ENCODE measurements around the gene FHDC1.

The FHDC1 gene, protein sequence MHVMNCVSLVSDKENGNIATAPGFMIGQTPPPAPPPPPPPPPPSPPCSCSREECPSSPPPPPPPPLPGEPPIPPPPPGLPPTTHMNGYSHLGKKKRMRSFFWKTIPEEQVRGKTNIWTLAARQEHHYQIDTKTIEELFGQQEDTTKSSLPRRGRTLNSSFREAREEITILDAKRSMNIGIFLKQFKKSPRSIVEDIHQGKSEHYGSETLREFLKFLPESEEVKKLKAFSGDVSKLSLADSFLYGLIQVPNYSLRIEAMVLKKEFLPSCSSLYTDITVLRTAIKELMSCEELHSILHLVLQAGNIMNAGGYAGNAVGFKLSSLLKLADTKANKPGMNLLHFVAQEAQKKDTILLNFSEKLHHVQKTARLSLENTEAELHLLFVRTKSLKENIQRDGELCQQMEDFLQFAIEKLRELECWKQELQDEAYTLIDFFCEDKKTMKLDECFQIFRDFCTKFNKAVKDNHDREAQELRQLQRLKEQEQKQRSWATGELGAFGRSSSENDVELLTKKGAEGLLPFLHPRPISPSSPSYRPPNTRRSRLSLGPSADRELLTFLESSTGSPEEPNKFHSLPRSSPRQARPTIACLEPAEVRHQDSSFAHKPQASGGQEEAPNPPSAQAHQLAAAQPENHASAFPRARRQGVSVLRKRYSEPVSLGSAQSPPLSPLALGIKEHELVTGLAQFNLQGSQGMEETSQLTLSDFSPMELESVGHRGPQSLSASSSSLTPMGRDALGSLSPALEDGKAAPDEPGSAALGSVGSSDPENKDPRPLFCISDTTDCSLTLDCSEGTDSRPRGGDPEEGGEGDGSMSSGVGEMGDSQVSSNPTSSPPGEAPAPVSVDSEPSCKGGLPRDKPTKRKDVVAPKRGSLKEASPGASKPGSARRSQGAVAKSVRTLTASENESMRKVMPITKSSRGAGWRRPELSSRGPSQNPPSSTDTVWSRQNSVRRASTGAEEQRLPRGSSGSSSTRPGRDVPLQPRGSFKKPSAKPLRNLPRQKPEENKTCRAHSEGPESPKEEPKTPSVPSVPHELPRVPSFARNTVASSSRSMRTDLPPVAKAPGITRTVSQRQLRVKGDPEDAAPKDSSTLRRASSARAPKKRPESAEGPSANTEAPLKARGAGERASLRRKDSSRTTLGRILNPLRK

DNA sequence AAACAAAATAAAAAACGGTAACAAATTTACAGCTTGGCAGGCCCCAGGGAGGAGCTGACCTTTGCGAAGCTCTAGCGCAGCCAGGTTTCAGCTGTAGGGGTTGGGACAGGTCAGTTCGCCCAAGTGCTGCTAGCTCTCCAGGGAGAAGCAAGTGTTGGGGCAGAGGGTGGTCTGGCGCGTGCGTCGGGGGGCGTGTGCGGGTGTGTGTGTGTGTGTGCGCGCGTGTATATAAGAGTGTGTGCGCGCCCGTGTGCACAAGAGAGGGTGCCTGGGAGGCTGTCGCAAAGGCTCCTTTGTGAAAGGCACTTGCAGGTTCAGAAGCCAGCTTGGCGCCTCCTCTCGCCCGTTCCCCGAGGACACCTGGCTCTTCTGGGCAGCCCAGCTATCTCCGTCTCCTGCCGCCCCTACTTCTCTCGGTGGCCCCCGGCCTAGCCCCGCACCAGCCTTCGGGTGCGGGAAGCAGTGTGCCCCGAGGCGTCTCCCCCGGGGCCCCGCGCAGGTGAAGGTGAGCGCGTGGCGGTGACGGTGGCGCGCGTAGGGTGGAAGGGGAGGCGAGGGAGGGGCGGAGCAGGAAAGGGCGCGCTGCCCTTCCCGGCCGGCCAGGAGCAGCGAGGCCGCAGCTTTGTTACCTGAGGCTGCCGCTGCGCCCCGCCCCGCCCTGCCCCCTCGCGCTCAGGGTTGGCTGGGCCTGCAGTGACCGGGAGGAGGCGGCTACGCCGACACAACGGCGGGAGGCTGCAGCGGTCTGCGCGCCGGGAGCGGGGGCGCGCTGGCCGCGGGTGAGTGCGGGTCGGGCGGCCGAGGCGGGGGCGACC lies at the start of gene FHDC1:
FHDC1 (plus strand) TSS at position 693 of the 815 bp plus-strand sequence. CDS start 6,735 bp downstream, outside the sequence.
- DNase-seq (ENCODE audit: low read depth): peak; percentile 11

DNA sequence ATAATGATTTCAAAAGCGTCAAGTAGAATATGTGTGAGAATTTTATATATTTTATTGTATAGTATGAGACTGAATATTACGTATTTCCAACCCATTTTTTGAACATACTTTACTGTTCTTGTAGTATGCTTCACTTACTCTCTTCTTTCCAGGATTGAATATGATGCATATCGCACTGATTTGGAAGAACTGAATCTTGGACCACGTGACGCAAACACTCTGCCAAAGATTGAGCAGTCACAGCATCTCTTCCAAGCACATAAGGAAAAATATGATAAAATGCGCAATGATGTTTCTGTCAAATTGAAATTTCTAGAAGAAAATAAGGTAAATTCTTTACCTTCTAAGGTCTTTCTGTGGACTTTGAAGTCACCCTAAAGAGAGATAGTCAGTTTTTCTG lies 48.1 kb upstream of the FHDC1 start:
- no peak for DNase-seq (ENCODE audit: low read depth)

DNA sequence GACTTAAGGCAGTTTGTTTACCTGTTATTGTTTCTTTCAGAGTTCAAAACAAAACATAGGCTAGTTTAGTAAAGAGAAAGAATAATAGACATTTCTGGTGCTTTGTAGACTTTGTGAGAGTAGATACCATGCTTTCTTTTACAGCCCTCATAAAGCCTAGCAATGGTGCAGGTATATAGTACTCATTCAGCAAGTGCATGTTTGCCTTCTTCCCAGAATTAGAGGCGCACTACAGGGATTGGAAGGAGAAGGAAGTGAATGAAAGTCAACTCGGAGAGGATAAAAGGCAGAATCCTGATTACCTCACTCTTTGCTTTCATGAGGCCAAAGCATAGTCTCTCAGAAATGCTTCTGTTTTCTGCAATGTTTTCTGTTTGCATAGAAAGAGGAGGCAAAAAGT lies 43.1 kb upstream of the FHDC1 start:
- no peak for DNase-seq (ENCODE audit: low read depth)

DNA sequence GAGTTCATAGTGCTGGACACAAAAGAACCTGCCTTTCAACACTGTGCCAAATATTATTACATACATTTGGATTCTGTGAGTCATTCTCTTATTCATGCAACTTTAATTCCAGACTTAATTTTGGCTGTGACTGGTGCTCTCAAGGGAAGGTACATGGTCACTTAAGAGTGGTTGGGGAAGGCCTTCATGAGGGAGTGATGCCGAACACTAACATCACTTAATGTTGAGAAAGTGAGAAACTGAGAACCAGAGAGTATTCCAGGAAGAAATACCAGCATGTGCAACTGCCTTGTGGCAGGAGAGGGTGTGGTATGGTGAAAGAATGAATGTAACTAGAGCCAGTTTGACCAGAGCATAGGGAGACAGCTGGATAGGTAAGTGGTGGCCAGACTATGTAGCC lies 41.5 kb upstream of the FHDC1 start:
- peak; percentile 68 for DNase-seq (ENCODE audit: low read depth)

DNA sequence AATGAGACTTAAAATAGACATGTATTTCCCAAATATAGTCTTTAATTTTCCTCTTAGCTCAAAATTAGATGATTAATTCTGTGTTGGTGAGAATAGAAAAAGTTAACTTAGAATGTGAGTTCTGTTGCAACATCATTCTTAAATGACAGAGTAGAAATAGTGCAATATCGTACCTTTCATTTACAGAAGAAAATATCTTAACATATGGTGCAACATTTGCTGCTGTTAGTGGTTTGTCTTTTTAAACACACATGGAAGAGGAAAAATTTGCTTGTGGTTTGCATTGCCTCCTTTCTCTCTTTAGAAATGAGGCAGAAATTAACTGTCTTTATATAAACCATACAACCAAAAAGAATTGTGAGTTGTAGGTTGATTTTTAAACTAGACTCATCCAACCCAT lies 39.3 kb upstream of the FHDC1 start:
- DNase-seq (ENCODE audit: low read depth): peak; percentile 76

DNA sequence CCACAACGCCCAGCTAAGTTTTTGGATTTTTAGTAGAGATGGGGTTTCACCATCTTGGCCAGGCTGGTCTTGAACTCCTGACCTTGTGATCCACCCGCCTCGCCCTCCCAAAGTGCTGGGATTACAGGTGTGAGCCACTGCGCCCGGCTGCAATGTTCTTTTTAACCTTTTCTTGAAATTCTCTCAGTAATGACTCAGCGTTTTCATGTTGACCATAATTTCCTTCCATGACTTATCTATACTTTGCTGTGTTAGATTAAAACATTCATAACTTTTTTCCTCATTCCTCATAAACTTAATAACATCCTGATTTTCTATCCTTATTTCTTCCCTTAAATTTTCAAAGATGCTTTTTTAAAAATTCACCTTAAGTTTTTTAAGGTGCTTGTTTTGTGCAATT lies 38.0 kb upstream of the FHDC1 start:
- peak; percentile 4 for DNase-seq (ENCODE audit: low read depth)

DNA sequence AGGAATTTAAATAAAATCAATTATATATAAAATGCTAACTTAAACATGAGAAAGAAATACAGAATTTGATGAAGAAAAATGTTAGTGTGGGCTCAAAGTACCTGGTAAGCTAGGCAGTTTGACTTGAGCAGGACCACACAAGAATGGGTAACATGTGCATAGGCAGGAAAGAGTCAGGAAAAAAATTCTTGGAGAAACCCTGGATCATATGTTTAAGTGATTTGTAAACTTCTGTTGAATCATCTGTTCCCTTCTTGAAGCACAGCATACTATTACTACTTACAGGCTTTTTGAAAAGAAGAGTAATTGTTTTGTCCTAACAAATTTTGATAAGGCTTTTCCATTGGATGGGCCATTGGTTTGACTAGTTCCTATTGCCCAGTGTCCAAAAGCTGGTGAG lies 37.5 kb upstream of the FHDC1 start:
- peak; percentile 5 for DNase-seq (ENCODE audit: low read depth)

DNA sequence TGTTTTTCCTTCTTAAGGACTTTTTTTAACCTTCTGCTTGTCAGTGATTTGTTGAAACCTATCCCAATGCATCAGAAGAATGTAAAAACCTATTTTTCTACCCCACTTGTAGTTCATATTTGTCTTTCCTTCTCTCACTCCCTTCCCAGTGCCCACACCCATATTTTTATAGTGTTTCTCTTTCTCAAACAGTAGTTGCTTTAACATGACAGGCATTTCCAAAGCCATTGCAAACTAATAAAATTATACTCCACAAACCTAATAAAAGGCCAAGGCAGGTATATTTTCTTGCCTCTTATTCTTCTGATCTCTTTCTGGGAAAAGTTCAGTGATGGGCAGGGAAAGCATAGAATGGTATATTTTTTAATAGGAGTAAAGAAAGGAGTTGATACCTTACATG lies 35.7 kb upstream of the FHDC1 start:
- DNase-seq (ENCODE audit: low read depth): no peak

- DNase-seq (ENCODE audit: low read depth): no peak
Observed at GRCh38 chr4:152901205-152901604, 34.9 kb upstream of the FHDC1 start.

DNA sequence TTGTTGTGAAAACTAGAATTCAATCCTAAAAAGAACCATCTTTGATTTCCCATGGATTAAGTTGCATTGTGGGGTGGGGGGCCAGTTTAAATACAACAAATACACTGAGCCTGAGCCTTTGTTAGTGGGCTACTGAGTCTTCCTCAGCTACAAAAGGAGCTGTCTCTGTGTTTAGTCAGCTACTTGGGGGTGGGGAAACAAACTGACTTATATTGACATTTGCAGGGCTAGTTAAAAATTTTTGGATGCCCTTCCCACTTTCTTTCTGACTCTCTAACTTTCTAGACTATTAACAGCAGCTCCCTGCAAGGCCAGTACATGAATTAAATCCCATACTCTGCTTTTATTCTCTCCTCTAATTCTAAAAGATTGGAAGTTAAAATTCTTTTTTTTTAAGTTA lies 32.5 kb upstream of the FHDC1 start:
- no peak for DNase-seq (ENCODE audit: low read depth)

GRCh38 chr4:152909901-152910300 lies 26.2 kb upstream of the FHDC1 start:
- DNase-seq (ENCODE audit: low read depth): no peak

- DNase-seq (ENCODE audit: low read depth): no peak
Observed at GRCh38 chr4:152910521-152910920, 25.6 kb upstream of the FHDC1 start.

DNA sequence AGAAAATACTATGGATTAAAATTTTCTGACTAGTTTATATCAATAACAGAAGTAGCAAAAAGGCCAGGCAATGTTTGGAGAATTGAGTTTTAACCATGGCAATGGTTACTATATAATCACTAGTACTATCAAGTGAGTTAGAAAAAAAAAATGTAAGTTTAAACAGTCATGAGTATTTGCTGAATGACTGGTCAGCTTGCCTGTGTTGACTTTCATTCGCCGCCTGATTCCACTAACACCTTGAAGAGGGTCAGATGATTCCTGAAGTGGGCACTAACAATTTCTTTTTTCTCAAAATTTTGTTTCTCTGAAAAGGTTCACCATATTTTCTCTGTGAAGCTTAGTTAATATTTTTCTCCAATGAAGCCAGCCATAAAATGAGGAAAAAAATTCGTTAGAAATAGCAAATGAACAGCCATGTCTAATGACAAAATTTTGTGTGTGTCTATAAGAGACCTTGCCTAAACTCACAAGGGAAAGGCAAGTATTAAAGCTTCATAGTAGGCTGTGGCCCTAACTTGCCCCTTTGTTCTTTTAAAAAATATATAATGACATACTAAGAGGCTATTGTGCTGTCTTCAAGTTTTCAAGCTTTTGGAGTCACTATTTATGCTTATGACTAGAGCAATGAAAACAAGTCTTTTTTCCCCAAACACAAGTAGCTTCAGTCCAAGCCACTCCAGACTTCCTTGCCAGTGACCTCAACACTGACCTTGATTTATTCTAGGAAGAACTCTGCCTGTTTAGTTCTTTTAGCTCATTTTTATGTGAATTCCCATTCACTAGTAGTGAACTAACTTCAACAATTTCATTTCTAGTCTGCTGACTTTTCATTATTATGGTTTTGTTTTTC lies 18.4 kb upstream of the FHDC1 start:
- no peak for DNase-seq (ENCODE audit: low read depth)

- no peak for DNase-seq (ENCODE audit: low read depth)
Observed at GRCh38 chr4:152919826-152920225, 16.3 kb upstream of the FHDC1 start.

GRCh38 chr4:152920768-152921167 lies 15.4 kb upstream of the FHDC1 start:
- peak; percentile 8 for DNase-seq (ENCODE audit: low read depth)

DNA sequence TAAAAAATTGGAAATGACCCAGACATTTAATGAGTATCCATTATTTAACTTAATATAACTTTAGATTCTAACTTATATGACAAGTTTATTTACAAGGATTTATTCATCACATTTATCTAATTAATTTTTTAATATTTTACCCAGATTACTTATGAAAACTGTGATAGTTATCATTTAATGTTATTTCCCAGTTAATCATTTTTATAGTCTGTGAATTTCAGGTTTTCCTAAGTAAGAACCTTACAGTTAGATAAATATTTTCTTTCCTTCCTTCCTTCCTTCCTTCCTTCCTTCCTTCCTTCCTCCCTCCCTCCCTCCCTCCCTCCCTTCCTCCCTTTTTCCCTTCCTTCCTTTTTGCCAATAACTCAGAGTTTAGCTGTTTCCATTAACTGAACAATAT lies 14.8 kb upstream of the FHDC1 start:
- DNase-seq (ENCODE audit: low read depth): no peak

DNA sequence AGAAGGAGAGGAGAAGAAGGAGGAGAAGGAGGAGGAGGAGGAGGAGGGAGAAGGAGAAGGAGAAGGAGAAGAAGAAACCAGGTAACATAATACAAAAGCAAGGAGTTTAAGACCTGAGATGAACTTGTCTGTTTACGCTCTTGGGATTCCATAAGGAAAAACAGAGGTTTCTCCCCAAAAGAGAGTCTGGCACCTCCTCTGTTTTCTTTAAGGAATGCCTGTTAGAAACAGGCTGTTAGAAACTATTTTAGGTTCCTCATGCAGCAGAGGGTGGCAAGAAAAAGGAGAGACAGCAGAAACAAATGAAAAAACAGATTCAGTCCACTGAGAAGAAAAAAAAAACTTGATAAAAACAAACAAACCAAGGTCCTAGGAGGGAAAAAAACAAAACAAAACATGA lies 10.3 kb upstream of the FHDC1 start:
- no peak for DNase-seq (ENCODE audit: low read depth)

GRCh38 chr4:152926959-152927358 lies 9.2 kb upstream of the FHDC1 start:
- no peak for DNase-seq (ENCODE audit: low read depth)

DNA sequence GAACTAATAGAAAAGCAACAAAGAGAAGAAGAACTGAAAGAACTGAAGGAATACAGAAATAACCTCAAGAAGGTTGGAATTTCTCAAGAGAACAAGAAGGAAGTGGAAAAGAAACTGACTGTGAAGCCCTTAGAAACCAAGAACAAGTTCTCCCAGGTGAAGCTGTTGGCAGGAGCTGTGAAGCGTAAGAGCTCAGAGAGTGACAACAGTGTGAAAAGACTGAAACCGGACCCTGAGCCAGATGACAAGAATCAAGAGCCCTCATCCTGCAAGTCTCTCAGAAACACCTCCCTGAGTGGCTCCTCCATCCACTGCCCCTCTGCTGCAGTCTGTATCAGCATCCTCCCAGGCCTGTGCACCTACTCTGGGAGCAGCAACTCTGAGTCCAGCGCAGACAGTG lies 8.4 kb upstream of the FHDC1 start:
- DNase-seq (ENCODE audit: low read depth): no peak

DNA sequence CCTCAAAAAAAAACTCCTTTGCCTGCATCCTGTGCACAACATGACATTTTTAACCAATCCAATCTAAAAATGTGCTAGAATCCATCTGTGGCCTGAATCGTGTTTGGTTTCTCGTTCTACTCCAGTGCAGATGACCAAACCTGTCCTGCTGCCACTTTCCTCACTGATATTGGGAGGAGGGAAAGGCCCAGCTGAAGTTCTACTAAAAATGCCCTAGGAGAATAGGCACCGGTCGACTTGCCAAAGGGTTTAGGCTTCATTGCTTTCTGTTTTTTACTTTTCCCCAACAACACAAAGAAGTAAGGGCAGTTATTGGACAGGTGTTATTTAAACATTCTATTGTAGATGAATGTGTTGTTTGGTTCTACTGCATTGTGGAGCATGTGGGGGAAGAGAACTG lies 7.8 kb upstream of the FHDC1 start:
- DNase-seq (ENCODE audit: low read depth): no peak

- DNase-seq (ENCODE audit: low read depth): no peak
Observed at GRCh38 chr4:152929888-152930287, 6.2 kb upstream of the FHDC1 start.
